HEK293 (cell line): Measurements from ENCODE around the gene ZNF462.
A peak's percentile ranks its signal among the peaks of the same experiment; 100 is the strongest.

Experiments used
- EGR2 ChIP-seq: fragments of 450-650 bp; formaldehyde crosslinking; IDR thresholded peaks from 2 replicates; pipeline ENCODE4 v1.5.1; 2016; ENCODE audit warnings: low read depth, missing biosample characterization, missing genetic modification characterization
- GLI2 ChIP-seq: fragments of 450-650 bp; formaldehyde crosslinking; IDR thresholded peaks from 2 replicates; pipeline ENCODE4; 2017; ENCODE audit warnings: missing biosample characterization, missing genetic modification characterization, low read depth, borderline replicate concordance
- HOXD13 ChIP-seq: sonication (generic); formaldehyde crosslinking; IDR thresholded peaks from 2 replicates; pipeline ENCODE4 v1.8.0; 2022; ENCODE audit warnings: missing genetic modification reagents, borderline replicate concordance
- IKZF3 ChIP-seq: fragments of 450-650 bp; IDR thresholded peaks from 2 replicates; pipeline ENCODE4 v1.5.0; 2018; ENCODE audit warnings: missing biosample characterization, mild to moderate bottlenecking, missing genetic modification characterization, moderate library complexity
- KLF10 ChIP-seq: fragments of 450-650 bp; IDR thresholded peaks from 2 replicates; pipeline ENCODE4 v1.5.1; 2018; ENCODE audit warnings: missing biosample characterization, mild to moderate bottlenecking, missing genetic modification characterization
- SP7 ChIP-seq: fragments of 450-650 bp; formaldehyde crosslinking; IDR thresholded peaks from 2 replicates; pipeline ENCODE4 v1.5.1; 2016; ENCODE audit warnings: missing biosample characterization, missing genetic modification characterization
- YY2 ChIP-seq: fragments of 450-650 bp; formaldehyde crosslinking; IDR thresholded peaks from 2 replicates; pipeline ENCODE4 v1.5.1; 2016; ENCODE audit warnings: missing biosample characterization, missing genetic modification characterization
- ZBTB17 ChIP-seq: fragments of 450-650 bp; formaldehyde crosslinking; IDR thresholded peaks from 2 replicates; pipeline ENCODE4 v1.5.1; 2016; ENCODE audit warnings: missing biosample characterization, missing genetic modification characterization
- ZEB2 ChIP-seq: fragments of 450-650 bp; formaldehyde crosslinking; IDR thresholded peaks from 2 replicates; pipeline ENCODE4 v1.5.1; 2016; ENCODE audit warnings: missing biosample characterization, missing genetic modification characterization
- ZNF140 ChIP-seq: fragments of 450-650 bp; formaldehyde crosslinking; IDR thresholded peaks from 2 replicates; pipeline ENCODE4 v1.5.1; 2016; ENCODE audit warnings: missing biosample characterization, missing genetic modification characterization
- ZNF174 ChIP-seq: fragments of 450-650 bp; formaldehyde crosslinking; IDR thresholded peaks from 2 replicates; pipeline ENCODE4 v1.5.0; 2017; ENCODE audit warnings: missing biosample characterization, mild to moderate bottlenecking, missing genetic modification characterization
- ZNF175 ChIP-seq: fragments of 450-650 bp; formaldehyde crosslinking; IDR thresholded peaks from 2 replicates; pipeline ENCODE4 v1.5.1; 2016; ENCODE audit warnings: missing biosample characterization, missing genetic modification characterization
- ZNF2 ChIP-seq: fragments of 450-650 bp; formaldehyde crosslinking; IDR thresholded peaks from 2 replicates; pipeline ENCODE4 v1.5.1; 2016; ENCODE audit warnings: missing biosample characterization, missing genetic modification characterization
- ZNF341 ChIP-seq: fragments of 450-650 bp; formaldehyde crosslinking; IDR thresholded peaks from 2 replicates; pipeline ENCODE4; 2016; ENCODE audit warnings: low read depth, missing biosample characterization, missing genetic modification characterization
- ZNF394 ChIP-seq: fragments of 450-650 bp; formaldehyde crosslinking; IDR thresholded peaks from 2 replicates; pipeline ENCODE4 v1.5.1; 2016; ENCODE audit warnings: missing biosample characterization, missing genetic modification characterization, mild to moderate bottlenecking, moderate library complexity, borderline replicate concordance
- ZNF621 ChIP-seq: fragments of 450-650 bp; formaldehyde crosslinking; IDR thresholded peaks from 2 replicates; pipeline ENCODE4 v1.5.1; 2017; ENCODE audit warnings: missing biosample characterization, missing genetic modification characterization
- ZNF629 ChIP-seq: fragments of 450-650 bp; formaldehyde crosslinking; IDR thresholded peaks from 2 replicates; pipeline ENCODE4 v1.5.1; 2017; ENCODE audit warnings: missing biosample characterization, missing genetic modification characterization
- ZNF677 ChIP-seq: fragments of 450-650 bp; IDR thresholded peaks from 2 replicates; pipeline ENCODE4 v1.5.0; 2018; ENCODE audit warnings: missing biosample characterization, mild to moderate bottlenecking, missing genetic modification characterization, moderate library complexity
- ZNF692 ChIP-seq: fragments of 450-650 bp; formaldehyde crosslinking; IDR thresholded peaks from 2 replicates; pipeline ENCODE4 v1.5.1; 2016; ENCODE audit warnings: missing biosample characterization, missing genetic modification characterization
- ZNF785 ChIP-seq: fragments of 450-650 bp; formaldehyde crosslinking; IDR thresholded peaks from 2 replicates; pipeline ENCODE4 v1.5.1; 2016; ENCODE audit warnings: missing biosample characterization, missing genetic modification characterization
- ZNF837 ChIP-seq: fragments of 450-650 bp; formaldehyde crosslinking; IDR thresholded peaks from 2 replicates; pipeline ENCODE4 v1.5.1; 2016; ENCODE audit warnings: missing biosample characterization, missing genetic modification characterization
- ZSCAN4 ChIP-seq: fragments of 450-650 bp; formaldehyde crosslinking; IDR thresholded peaks from 2 replicates; pipeline ENCODE4 v1.5.1; 2017; ENCODE audit warnings: missing biosample characterization, missing genetic modification characterization
- TF ChIP-seq, protein P1 (sequence below): fragments of 450-650 bp; formaldehyde crosslinking; IDR thresholded peaks from 2 replicates; pipeline ENCODE4 v1.5.1; 2016; ENCODE audit warnings: missing biosample characterization, missing genetic modification characterization, borderline replicate concordance
- TF ChIP-seq, protein P2 (sequence below): fragments of 450-650 bp; formaldehyde crosslinking; IDR thresholded peaks from 2 replicates; pipeline ENCODE4 v1.5.1; 2016; ENCODE audit warnings: missing biosample characterization, missing genetic modification characterization
- TF ChIP-seq, protein P3 (sequence below): fragments of 450-650 bp; formaldehyde crosslinking; conservative IDR thresholded peaks from 2 replicates; pipeline ENCODE4 v1.5.1; 2016; ENCODE audit warnings: low read depth, missing biosample characterization, missing genetic modification characterization

ZNF462 gene

GRCh38 chr9:106892632-106893031, 29.7 kb downstream of the ZNF462 start (continued):
- peak; percentile 58 for TF ChIP-seq ZSCAN4 (tag by site-specific recombination)
- TF ChIP-seq ZNF341 = no peak
- no peak for TF ChIP-seq ZNF2 (tag by site-specific recombination)
- TF ChIP-seq ZNF837 (tag by site-specific recombination) = no peak
- no peak for TF ChIP-seq KLF10 (tag by site-specific recombination)
- no peak for TF ChIP-seq ZNF140 (tag by site-specific recombination)
- peak; percentile 55; the same call in 1 of the 2 replicates for TF ChIP-seq ZBTB17 (tag by site-specific recombination)
- TF ChIP-seq EGR2 (tag by site-specific recombination) = no peak
- TF ChIP-seq ZNF394 = no peak
- TF ChIP-seq ZNF174 (tag by site-specific recombination) = no peak
- TF ChIP-seq IKZF3 (tag by site-specific recombination) = 0 out of 2 replicates have a peak, but pooled peaks have one; percentile 16
- TF ChIP-seq, protein P1, sequence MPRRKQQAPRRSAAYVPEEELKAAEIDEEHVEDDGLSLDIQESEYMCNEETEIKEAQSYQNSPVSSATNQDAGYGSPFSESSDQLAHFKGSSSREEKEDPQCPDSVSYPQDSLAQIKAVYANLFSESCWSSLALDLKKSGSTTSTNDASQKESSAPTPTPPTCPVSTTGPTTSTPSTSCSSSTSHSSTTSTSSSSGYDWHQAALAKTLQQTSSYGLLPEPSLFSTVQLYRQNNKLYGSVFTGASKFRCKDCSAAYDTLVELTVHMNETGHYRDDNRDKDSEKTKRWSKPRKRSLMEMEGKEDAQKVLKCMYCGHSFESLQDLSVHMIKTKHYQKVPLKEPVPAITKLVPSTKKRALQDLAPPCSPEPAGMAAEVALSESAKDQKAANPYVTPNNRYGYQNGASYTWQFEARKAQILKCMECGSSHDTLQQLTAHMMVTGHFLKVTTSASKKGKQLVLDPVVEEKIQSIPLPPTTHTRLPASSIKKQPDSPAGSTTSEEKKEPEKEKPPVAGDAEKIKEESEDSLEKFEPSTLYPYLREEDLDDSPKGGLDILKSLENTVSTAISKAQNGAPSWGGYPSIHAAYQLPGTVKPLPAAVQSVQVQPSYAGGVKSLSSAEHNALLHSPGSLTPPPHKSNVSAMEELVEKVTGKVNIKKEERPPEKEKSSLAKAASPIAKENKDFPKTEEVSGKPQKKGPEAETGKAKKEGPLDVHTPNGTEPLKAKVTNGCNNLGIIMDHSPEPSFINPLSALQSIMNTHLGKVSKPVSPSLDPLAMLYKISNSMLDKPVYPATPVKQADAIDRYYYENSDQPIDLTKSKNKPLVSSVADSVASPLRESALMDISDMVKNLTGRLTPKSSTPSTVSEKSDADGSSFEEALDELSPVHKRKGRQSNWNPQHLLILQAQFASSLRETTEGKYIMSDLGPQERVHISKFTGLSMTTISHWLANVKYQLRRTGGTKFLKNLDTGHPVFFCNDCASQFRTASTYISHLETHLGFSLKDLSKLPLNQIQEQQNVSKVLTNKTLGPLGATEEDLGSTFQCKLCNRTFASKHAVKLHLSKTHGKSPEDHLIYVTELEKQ (tag by site-specific recombination) = 0 out of 2 replicates have a peak, but pooled peaks have one; percentile 27
- peak; percentile 75 for TF ChIP-seq ZNF629 (tag by site-specific recombination)
- no peak for TF ChIP-seq GLI2 (tag by site-specific recombination)
- TF ChIP-seq ZNF692 = 0 out of 2 replicates have a peak, but pooled peaks have one; percentile 46
- TF ChIP-seq, protein P2, sequence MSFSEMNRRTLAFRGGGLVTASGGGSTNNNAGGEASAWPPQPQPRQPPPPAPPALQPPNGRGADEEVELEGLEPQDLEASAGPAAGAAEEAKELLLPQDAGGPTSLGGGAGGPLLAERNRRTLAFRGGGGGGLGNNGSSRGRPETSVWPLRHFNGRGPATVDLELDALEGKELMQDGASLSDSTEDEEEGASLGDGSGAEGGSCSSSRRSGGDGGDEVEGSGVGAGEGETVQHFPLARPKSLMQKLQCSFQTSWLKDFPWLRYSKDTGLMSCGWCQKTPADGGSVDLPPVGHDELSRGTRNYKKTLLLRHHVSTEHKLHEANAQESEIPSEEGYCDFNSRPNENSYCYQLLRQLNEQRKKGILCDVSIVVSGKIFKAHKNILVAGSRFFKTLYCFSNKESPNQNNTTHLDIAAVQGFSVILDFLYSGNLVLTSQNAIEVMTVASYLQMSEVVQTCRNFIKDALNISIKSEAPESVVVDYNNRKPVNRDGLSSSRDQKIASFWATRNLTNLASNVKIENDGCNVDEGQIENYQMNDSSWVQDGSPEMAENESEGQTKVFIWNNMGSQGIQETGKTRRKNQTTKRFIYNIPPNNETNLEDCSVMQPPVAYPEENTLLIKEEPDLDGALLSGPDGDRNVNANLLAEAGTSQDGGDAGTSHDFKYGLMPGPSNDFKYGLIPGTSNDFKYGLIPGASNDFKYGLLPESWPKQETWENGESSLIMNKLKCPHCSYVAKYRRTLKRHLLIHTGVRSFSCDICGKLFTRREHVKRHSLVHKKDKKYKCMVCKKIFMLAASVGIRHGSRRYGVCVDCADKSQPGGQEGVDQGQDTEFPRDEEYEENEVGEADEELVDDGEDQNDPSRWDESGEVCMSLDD (tag by site-specific recombination) = no peak
- peak; percentile 27; the same call in 1 of the 2 replicates for TF ChIP-seq ZEB2 (tag by site-specific recombination)
- no peak for TF ChIP-seq YY2 (tag by site-specific recombination)
- no peak for TF ChIP-seq HOXD13 (CRISPR knock-in tag)
- TF ChIP-seq ZNF175 (tag by site-specific recombination) = no peak
- TF ChIP-seq ZNF621 = no peak
- TF ChIP-seq, protein P3, sequence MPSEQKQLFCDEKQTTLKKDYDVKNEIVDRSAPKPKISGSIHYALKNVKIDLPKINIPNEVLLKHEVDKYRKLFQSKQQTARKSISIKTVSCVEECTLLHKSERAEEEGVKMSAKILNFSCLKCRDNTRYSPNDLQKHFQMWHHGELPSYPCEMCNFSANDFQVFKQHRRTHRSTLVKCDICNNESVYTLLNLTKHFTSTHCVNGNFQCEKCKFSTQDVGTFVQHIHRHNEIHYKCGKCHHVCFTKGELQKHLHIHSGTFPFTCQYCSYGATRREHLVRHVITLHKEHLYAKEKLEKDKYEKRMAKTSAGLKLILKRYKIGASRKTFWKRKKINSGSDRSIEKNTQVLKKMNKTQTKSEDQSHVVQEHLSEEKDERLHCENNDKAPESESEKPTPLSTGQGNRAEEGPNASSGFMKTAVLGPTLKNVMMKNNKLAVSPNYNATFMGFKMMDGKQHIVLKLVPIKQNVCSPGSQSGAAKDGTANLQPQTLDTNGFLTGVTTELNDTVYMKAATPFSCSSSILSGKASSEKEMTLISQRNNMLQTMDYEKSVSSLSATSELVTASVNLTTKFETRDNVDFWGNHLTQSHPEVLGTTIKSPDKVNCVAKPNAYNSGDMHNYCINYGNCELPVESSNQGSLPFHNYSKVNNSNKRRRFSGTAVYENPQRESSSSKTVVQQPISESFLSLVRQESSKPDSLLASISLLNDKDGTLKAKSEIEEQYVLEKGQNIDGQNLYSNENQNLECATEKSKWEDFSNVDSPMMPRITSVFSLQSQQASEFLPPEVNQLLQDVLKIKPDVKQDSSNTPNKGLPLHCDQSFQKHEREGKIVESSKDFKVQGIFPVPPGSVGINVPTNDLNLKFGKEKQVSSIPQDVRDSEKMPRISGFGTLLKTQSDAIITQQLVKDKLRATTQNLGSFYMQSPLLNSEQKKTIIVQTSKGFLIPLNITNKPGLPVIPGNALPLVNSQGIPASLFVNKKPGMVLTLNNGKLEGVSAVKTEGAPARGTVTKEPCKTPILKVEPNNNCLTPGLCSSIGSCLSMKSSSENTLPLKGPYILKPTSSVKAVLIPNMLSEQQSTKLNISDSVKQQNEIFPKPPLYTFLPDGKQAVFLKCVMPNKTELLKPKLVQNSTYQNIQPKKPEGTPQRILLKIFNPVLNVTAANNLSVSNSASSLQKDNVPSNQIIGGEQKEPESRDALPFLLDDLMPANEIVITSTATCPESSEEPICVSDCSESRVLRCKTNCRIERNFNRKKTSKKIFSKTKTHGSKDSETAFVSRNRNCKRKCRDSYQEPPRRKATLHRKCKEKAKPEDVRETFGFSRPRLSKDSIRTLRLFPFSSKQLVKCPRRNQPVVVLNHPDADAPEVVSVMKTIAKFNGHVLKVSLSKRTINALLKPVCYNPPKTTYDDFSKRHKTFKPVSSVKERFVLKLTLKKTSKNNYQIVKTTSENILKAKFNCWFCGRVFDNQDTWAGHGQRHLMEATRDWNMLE = 0 out of 2 replicates have a peak, but pooled peaks have one; percentile 19
- TF ChIP-seq ZNF677 = no peak
- TF ChIP-seq SP7 (tag by site-specific recombination) = no peak; the same call in 1 of the 2 replicates
- no peak for TF ChIP-seq ZNF785 (tag by site-specific recombination)
